NCI-H1092 (cell line): ENCODE data around the gene SKI.

Experiments
- DNase-seq: peaks from one replicate; lab custom pipeline; 2025; lab: John Stamatoyannopoulos, UW

SKI gene

DNA sequence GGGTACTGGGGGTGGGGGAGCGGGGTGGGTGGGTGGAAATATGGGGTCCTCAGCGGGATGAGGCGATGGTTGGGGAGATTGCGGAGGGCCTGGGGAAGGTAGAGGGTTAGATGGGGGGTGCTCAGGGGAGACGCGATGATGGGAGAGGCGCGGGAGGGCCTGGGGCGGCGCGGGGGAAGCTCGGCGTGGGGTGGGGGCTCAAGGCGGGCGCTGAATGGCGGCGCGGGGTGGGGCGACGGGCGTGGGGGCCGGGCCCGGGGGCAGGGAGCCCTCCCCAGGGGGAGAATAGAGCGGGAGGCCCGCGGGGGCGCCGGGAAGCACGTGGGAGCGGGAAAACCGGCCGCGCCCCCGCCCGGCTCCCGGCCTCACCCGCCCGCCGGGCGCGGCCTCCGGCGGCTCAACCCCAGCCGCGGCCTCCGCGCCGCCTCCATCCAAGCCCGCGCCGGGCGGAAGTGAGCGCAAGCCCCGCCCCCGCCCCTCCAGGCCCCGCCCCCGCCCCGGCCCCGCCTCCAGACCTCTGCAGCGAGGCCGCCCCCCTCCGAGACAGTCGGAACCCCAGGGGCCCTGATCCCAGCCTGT, 33.7 kb upstream of the SKI start, which contains the start of gene FAAP20:
TSS of gene FAAP20 (minus strand) at position 454 of the 579 bp plus-strand sequence. CDS start at position 431, 23 bp downstream.
- DNase-seq: peak; percentile 24

DNA sequence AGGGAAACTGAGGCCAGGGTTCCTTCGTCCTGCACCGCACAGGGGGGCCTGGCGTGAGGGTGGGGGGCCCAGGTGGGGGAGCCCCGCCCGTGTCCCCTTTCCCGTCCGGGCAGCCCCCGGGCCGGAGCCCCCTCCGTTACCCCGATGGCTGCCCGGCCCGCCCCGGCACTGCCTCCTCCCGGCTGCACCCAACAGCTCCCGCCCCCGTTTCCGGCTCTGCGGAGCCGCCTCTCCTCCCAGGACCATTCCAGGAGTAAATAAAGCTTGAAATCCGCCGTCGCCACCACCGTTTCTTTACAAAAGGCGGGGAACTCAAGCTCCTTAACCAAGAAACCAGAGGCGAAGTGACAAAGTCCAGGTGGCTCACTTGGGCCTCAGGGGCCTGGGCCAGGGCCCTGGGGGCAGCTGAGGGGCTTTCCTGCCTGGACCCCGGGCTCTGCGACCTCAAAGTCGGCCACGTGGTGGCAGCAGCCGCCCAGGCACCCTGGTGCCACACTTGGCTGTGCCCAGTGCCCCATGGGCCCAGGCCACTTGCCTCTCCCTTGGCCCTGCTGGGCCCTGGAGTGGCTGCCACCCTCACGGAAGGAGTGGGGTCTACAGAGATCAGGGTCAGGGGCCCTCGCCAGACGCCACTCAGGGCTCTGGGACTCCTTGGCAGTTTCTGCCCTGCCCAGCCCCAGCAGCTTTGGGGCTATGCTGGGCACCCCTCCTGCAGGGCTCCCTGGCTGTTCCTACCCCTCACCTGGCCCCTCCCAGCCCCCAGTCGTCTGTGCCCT, 33.0 kb upstream of the SKI start:
- peak; percentile 31 for DNase-seq

DNA sequence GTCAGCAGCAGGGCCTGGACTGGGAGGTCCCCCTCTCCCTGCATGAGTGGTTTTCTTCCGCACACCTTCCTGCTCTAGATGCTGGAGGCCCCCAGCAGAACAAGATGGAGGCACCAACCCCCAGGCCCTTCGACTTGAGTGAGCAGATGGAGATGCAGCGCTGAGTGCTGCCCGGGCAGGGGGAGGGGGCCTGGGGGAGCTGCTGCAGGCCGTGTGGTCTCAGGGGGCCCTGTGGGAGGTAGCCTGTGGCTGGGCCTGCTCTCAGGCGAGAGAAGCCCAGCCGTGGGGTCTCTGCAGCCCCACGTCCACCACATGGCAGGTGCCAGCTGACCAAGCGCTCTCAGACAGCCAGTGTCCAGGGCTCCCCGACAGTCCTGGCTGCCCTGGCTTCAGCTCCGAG, 32.3 kb upstream of the SKI start:
- no peak for DNase-seq

DNA sequence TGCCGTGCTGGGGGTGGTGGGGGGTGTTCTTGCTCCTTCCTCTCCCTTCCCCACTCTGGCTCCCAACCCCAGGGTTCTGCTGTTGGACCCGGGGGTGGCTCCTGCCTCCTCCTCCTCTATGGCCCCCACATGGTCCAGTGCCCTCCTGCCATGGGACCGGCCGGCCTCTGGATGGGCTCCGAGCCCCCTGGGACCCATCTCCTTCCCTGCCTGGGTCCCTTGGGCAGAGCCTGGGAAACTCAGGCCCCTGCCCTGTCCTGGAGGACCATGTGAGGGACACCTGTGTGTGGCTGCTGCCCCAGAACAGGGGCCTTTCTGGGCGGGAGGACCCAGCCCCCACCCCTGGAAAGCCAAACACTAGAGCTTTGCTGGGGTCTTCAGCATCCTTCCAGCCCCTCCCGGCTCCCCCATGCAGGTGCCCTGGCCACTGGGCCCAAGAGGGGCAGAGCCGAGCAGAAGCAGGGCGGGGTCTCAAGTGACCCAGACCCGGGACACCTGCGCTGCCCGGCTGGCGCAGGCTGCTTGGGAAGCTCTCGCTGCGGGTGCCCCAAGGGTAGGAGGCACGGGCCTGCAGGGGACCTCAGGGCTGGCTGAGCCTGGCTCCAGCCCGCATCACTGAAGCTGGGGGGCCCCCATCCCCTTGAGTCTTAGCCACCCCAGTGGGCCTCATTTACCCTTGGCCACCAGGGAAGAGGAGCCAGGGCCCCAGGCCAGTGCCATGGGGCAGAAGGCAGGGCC, 31.0 kb upstream of the SKI start:
- DNase-seq: no peak

GRCh38 chr1:2197707-2198165, 30.4 kb upstream of the SKI start:
- no peak for DNase-seq

- no peak for DNase-seq
Measured at GRCh38 chr1:2198571-2198970, 29.5 kb upstream of the SKI start.

GRCh38 chr1:2199042-2199810, 28.9 kb upstream of the SKI start:
- no peak for DNase-seq

DNA sequence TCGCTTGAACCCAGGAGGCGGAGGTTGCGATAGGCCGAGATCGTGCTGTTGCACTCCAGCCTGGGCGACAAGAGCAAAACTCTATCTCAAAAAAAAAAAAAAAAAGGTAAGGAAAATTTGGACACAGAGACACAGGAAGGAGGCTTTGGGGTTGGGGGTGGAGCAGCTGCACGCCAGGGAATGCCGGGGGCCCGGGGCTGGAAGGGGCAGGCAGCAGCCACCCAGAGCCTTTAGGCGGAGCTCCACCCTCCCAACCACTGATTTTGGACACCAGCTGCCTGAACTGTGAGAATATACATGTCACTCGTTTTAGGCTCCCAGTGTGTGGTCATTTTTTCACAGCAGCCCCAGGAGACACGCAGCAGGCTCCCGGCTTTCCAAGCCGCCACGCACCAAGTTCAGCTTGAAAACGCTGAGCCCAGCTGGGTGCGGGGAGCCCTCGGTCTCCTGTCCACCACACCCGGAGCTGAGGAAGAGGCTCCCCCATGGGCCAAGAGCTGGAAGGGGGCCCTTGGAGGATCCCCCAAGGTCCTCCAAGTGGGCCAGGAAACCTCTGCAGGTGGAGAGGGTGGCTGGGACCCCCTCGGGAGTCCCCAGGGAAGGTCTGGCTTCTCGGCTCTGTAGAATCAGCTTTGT, 27.7 kb upstream of the SKI start:
- no peak for DNase-seq

GRCh38 chr1:2201062-2201461, 27.1 kb upstream of the SKI start:
- DNase-seq: no peak

DNA sequence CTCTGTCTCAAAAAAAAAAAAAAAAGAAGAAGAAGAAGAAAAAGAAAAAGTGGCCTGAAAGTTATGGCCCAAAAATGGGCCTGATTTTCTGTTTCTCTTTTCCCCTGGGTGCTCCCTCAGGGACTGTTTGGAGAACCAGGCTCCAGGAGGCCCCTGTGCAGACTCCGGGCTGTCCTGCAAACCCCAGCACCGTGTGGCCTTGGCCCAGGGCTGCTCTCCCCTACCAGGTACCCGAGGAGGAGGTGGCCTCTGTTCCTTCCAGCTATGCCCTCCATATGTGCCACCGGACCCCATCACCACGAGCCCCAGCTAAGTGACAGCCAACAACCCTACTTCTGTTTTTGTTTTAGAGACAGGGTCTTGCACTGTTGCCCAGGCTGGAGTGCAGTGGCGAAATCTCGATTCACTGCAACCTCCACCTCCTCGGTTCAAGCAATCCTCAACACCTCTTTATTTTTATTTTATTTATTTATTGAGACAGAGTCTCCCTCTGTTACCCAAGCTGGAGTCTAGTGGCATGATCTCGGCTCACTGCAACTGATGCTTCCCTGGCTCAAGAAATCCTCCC, 26.0 kb upstream of the SKI start:
- no peak for DNase-seq

GRCh38 chr1:2202843-2203601, 25.1 kb upstream of the SKI start:
- DNase-seq: no peak

- DNase-seq: no peak
Measured at GRCh38 chr1:2203671-2204414, 24.3 kb upstream of the SKI start.

DNA sequence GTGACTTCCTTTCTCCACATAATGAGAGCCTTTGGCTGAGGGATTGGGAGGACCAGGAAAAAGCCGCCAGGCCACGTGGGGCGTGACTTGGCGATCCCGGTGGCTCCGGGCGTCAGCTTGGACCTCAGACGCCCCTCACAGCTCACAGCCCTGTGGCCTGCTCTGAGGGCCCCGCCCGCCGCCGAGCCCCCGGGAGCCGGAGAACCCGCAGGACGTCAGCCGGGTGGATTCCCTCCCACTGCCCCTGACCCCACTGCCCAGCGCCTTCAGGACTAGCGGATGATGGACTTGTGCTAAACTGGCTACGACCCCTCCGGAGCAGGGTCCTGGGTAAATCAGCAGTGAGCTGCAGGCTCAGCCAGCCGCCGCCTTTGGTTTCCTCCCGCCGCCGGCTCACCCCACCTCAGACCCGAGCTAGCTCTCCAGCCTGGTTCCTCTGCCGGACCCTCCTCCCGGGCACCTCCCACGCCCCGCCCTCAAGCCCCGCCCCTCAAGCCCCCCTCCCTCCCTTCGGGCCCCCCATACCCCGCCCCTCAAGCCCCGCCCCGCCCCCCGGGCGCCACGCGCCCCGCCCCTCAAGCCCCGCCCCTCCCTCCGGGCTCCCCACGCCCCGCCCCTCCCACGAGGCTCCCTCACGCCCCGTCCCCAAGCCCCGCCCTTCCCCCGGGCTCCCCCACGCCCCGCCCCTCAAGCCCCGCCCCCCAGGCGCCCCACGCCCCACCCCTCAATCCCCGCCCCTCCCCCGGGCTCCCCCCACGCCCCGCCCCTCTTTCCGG, 23.5 kb upstream of the SKI start:
- DNase-seq: no peak

- DNase-seq: peak; percentile 66
Measured at GRCh38 chr1:2205191-2205952, 22.7 kb upstream of the SKI start.

GRCh38 chr1:2206813-2207487, 21.2 kb upstream of the SKI start:
- no peak for DNase-seq

GRCh38 chr1:2208309-2209239, 19.5 kb upstream of the SKI start:
- DNase-seq: no peak
